CD4-positive, alpha-beta T cell treated with Interleukin-17A for 4 hours (primary cell): ENCODE results near the gene PSMB8.

Experiments used
- DNase-seq: peaks from one replicate; pipeline ENCODE4 v3.0.0-alpha.2; 2020; ENCODE audit warnings: mixed read lengths

PSMB8 gene

DNA sequence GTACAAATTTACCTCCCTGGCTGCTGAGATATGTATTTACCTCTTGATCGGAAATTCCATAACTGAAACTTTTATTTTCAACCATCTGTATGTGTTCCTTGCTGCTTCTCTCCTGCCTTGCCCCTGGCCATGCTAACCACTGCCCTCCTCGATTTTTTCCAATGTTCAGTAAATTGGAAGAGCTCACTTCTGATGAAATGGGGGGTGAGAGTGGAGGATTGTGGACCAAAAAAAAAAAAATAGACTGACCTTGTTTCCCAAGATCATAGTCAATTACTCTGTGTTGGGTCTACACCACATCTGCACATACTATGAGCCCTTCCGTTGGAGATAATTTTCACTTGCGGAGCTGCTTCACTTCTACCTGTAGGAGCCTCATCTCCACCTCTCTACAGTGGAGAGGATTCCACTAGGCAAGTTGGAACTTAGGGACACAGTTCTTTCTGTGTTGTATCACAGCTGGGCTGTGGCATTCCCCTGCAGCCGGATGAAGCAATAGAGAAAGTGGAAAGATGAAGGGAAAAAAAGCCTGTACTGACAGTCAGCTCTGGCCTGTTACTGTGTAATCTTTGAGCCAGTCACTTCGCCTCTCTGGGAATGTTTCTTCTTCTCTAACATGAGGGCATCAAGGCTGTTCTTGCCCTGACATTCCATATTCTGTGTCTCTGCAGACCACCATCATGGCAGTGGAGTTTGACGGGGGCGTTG, 11.8 kb upstream of the PSMB8 start:
- DNase-seq, result no peak

GRCh38 chr6:32854376-32855178, 10.7 kb upstream of the PSMB8 start:
- DNase-seq, result peak; percentile 67

DNA sequence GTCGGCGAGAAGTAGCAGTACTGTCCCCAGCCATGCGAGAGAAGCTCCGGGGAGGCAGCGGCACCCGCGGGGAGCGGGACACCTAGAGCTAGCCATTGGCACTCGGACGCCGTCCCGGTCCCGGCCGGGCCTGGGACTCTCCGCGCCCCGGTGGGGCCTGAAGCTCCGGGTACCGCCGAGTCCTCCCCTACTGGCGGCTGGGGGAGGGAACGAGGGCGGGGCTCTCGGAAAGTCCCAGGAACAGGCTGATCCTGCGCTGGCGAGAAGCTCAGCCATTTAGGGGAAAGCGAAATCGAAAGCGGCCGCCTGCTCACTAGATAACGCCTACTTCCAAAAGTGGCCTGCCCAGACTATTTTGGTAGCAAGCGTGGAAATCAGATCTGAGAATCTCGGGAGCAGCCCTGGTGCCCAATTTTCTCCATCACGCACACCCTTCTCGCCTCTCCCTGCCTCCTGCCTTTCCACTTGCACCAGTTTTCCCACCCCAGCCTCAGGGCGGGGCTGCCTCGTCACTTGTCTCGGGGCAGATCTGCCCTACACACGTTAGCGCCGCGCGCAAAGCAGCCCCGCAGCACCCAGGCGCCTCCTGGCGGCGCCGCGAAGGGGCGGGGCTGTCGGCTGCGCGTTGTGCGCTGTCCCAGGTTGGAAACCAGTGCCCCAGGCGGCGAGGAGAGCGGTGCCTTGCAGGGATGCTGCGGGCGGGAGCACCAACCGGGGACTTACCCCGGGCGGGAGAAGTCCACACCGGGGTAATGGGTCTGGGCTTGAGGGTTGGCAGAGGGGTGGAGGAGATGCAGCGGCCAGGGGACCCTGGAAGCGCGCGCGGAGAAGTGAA, 9.9 kb upstream of the PSMB8 start, which contains the start of the genes PSMB9 and TAP1:
Gene PSMB9, plus strand, starts transcription at position 652 of the 835 bp plus-strand sequence. Its CDS starts 38 bp downstream, at position 690.
Gene TAP1, minus strand, starts transcription at position 164 of the 835 bp plus-strand sequence. Its CDS starts 68 bp downstream, at position 96.
- peak; percentile 95 for DNase-seq

DNA sequence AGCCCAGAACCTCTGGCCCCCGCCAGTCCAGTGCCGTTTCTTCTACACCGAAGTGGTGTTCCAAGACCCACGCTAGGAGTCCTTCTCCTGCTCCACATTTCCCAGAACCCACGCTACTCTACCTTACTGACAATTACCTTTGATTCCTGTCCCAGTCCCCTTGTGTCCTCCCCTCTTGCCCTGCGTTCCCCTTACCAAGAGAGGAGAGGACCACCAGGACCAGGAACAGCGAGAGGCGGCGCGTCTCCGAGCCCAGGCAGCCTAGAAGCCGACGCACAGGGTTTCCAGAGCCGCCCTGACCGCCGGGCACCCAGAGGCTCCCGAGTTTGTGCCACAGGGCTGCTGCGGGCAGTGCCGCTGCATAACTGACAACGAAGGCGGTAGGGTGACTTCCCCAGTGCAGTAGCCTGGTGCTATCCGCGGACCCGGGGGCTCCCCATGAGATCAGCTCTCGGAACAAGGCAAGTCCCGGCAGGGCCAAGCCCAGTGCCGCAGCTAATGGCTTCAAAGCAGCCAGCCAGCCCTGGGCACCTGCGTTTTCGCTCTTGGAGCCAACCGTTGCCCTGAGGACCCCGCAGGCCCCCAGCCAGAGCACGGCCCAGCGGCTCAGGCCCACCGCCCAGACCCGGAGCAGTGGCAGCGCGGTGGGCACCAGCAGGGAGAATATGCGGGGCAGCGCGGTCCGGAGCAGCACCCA, 9.1 kb upstream of the PSMB8 start:
- peak; percentile 60 for DNase-seq

GRCh38 chr6:32852018-32852843, 8.4 kb upstream of the PSMB8 start:
- DNase-seq, result peak; percentile 40

DNA sequence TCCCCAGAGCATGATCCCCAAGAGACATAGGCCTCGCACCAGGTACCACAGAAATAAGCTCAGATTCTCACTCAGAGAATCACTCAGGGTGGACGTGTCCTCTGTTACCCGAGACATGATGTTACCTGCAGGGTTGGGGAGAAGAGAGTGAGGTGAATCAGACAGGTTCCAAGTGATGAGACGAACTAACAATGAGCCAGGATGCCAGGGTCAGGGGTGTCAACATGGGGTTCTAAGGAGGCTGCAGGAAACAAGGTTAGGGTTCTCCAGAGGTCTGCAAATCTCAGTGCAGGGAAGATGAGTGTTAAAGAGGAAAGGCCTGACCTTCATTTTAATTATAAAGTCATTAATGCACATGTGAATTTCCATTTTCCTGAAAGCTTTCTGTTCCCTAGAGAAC, 7.2 kb upstream of the PSMB8 start:
- DNase-seq, result no peak

DNA sequence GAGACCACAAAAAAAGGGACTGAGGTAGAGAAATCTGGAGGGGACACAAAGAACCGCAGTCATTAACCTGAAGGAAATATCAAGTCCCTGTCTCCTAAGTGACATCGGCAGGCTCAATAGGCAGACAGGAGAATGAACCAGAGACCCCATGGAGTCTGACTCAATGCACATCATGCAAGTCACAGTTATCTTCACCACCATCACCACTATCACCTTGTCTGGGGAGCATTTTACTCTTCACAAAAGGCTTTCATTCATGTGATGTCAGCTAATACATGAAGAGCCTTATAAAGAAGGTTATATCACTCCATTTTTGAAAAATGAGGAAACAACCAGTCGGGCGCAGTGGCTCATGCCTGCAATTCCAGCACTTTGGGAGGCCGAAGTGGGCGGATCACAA, 5.3 kb upstream of the PSMB8 start:
- no peak for DNase-seq

DNA sequence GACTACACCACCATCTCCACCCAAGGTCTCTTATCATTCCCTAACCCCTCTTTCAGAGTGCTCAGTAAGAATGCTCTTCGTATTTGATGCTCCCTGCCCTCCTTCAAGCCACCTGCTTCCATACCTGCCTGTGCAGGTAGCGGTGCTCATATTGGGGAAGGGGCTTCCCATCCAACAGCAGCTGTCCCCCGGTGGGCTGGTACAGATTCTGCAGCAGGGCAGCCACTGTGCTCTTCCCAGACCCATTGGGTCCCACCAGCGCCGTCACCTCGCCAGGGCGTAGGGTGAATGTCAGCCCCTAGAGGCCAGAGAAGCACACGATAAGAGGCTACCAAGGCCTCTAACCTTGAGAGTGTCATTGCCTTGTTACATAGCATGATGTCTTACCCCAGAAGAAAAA, 3.9 kb upstream of the PSMB8 start:
- no peak for DNase-seq

- no peak for DNase-seq
These were observed 3.2 kb upstream of the PSMB8 start for GRCh38 chr6:32847004-32847403.

- DNase-seq, result peak; percentile 59
These were observed 1.6 kb upstream of the PSMB8 start for GRCh38 chr6:32845384-32845884.

DNA sequence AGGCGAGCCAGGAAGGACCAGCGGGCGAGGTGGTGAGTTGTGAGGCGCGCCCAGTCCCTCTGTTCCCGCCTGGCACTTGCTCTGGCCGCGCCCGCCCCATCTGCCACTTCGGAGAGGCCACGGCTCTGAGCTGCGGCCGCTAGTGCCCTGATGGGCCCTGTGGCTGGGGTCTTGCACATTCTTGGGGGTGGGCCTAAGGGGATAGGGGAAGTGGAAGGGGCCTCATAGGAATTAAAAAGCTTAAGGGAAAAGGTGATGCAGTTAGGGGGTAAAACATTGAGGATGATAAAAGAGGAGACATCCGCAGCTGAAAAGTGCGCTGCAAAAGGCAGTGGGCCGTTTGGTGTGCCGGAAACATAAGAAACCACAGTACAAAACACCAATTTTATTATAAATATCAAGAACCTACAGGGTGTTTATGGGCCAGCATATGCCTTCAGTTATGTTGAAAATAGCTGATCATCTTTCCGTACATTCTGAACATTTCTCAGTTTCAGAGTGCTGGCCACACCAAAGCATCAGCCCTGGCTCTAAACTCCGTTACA, 1.1 kb upstream of the PSMB8 start:
- peak; percentile 60 for DNase-seq

DNA sequence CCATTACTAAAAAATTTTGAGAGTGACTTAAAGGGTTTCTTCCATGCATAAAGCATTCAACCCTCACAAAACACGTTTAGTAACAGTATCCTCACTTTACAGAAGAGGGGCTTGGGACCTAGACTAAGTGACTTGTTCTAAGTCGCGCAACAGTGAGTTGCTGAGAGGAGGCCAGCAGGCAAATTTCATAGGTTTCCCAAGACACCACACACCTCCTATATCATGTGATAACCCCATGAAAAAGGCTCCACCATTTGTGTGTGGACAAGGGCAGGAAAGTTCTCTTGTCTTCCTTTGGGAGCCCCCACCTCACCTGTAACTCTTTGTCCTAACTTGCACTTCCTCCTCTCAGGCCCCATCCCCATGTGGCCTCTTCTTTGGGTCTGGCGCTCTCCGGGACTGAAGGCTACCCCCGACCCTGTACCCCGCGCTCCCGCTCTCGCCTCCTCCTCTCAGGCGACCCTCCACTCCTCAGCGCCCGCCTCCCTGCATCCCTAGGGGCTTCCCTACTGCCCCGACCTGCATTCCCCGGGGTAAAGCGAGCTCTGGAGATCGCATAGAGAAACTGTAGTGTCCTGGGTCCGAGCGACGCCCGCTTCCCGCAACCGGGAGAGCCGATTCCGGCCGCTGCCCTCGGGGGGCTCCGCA, 392 bp downstream of the PSMB8 start:
- DNase-seq, result no peak

DNA sequence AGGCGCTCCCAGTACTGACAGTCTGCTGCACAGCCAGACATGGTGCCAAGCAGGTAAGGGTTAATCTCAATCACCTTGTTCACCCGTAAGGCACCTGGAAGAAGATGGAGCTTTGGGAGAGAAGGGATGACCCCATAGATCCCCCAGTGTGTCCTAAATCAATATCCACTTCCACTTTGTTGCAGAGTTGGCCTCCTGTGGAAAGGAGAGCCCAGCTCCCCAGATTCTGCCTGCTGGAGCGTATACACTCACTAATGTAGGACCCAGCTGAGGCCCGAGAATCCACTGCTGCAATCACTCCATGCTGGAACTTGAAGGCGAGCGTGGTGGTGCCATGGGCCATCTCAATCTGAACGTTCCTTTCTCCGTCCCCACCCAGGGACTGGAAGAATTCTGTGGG, 1.2 kb downstream of the PSMB8 start:
- DNase-seq, result no peak

DNA sequence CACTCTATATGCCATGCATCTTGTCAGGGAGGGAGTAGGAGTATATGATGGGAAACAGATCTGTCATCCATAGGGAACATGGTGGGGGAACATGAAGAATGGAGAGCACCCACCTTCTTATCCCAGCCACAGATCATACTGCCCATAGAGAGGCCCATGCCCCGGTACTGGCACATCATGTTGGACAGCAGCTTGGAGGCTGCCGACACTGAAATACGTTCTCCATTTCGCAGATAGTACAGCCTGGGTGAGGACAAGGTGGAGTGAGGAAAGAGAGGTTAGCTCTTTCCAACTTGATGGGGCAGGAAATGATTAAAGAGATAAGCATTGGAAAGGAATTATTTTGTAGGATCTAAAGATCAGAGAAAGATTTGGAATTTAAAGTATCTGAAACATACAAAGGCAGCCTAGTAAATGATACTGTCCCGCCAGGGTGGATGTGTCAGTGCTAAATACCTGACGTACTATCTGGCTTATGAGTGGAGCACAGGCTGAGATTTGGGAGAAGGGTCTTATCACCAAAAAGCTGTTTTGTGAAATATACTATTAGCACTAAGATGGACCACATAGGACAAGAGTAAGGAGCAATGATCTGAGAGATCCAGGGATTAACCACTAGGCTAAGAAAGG, 1.7 kb downstream of the PSMB8 start:
- no peak for DNase-seq

DNA sequence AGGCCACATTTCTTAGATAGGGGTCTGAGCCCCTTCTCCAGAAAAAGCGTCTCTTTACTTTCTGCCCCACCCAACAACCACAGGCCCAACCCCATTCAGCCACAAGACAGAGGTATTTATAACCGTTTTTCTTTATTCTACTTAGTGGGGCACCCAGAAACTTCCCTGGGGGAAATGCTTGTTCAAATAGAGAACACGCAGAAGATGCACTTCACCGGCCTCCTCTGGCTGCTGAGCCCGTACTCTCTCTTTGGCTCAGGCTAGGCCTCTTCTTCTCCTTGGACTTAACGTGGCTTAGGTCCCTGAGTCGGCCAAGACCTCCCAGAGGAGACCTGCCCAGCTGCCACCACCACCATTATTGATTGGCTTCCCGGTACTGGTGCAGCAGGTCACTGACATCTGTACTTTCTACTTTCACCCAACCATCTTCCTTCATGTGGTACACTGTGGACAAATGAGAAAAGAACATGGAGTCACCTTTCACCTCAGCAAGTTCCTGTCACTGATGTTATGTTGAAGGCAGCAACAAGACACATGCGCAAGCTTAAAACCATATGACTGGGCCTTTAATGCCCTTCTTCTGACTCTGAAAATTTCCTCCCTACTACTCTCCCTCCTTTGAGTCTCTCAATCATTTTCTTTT, 3.1 kb downstream of the PSMB8 start:
- DNase-seq, result peak; percentile 32

- DNase-seq, result no peak
These were observed 4.5 kb downstream of the PSMB8 start for GRCh38 chr6:32839356-32839755.

DNA sequence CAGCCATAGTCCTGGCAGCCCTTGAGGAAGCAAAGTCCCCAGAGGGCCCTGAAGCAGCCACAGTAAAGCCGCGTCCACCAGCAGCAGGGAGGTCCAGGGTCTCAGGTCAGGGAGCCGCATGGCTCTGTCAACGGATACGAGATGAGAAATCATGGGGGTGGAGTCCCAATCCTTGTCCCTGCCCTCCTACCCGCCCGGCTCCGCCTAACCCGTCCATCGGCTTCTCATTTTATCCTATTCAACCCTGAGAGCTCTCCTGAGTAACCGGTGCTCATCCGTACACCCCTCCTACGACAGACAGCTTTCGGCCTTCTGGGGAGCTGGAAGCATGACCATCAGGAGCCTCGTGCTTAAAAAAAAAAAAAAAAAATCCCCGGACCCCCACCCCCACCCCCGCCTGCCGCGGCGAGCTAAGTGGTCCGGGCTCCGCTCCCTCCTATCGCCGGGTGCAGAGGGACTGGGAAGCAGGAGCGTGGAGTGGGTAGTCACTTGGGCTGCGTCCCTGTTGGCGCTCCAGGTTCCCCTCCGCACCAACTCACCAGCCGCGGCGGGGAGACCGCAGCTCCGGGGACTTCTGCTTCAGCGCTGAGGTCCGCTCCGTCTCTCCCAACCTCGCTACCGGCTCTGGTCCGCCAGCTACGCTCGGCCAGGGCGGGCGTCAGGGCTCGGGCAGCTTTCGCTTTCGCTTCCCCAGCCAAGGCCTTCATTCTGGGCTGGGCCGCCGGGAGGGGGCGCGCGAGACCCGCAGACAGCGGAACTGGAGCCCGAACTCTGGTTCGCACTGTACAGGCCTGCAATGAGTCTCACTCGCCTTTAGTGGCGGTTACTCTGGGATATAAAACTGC, 5.5 kb downstream of the PSMB8 start, which contains the start of gene TAP2:
Gene TAP2, minus strand, starts transcription at position 626 of the 845 bp plus-strand sequence. Its CDS starts 506 bp downstream, at position 120.
- peak; percentile 99 for DNase-seq

DNA sequence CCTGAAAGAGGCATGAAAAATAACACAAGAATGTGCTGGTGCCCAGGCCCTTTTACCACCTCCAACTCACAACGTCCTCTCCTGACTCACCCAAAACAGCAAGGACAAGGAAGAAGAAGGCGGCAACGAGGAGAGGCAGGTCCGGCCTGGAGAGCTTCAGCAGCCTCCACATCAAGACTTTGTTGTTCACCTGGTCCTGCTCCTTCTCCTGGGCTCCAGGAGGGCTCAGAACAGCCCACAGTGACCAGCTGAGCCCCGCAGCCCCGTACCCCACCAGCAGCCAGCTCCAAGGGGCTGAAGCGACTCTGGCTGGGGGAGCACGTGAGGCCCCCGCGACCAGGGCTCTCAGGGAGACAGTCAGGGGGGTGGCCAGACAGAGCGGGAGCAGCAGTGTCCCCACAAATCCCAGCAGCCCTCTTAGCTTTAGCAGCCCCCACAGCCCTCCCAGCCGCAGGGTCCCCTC, 6.2 kb downstream of the PSMB8 start:
- no peak for DNase-seq
